ENCODE data around the gene GGT6.

GGT6 gene

GRCh38 chr17:4559139-4559791, 1.1 kb downstream of the GGT6 start:
- Histone ChIP-seq H2AFZ (ENCODE audit: low read length) (no peak overlapping the region), H3K4me1 (ENCODE audit: insufficient read depth, low read length, severe bottlenecking) (peaks cover 29% of the 10 kb centered on the region), H3K27ac (ENCODE audit: low read depth, low read length, poor library complexity, severe bottlenecking) (no peak overlapping the region), H4K20me1 (ENCODE audit: insufficient read depth, low read length) (no peaks in the 10 kb centered on the region), H3K9me2 (ENCODE audit: low read depth, low read length) (no peaks in the 10 kb centered on the region), H3F3A (ENCODE audit: insufficient read depth, low read length) (no peaks in the 10 kb centered on the region), H3K27me3 (ENCODE audit: insufficient read depth, low read length) (no peaks in the 10 kb centered on the region; the same call in 1 of the 2 replicates), H3K9me3 (ENCODE audit: low read length) (no peaks in the 10 kb centered on the region), H3K4me3 (ENCODE audit: low read depth, low read length, poor library complexity, severe bottlenecking) (no peak overlapping the region), H3K79me2 (ENCODE audit: insufficient read depth, low read length) (peaks cover 8% of the 10 kb centered on the region), H3K9ac (ENCODE audit: low read length) (no peak overlapping the region), H3K36me3 (ENCODE audit: insufficient read depth, low read length) (no peaks in the 10 kb centered on the region; the same call in 1 of the 2 replicates), H3K4me2 (ENCODE audit: low read length) (no peak overlapping the region)
- no peak for TF ChIP-seq CTCF (IDR thresholded peaks at IDR 0.05; ENCODE audit: low read length)
- no peak for TF ChIP-seq EZH2 (IDR thresholded peaks at IDR 0.05; ENCODE audit: borderline replicate concordance, low read length)

GRCh38 chr17:4558347-4558971, 1.9 kb downstream of the GGT6 start:
- TF ChIP-seq CTCF (IDR thresholded peaks at IDR 0.05; ENCODE audit: low read length) (no peak), EZH2 (IDR thresholded peaks at IDR 0.05; ENCODE audit: borderline replicate concordance, low read length) (no peak)
- H3K27ac ChIP-seq (ENCODE audit: low read depth, low read length, poor library complexity, severe bottlenecking) = no peak overlapping the region

GRCh38 chr17:4557626-4558346, 2.6 kb downstream of the GGT6 start:
- no peak overlapping the region for H3K4me3 ChIP-seq (ENCODE audit: low read depth, low read length, poor library complexity, severe bottlenecking)
- no peaks in the 10 kb centered on the region for H3K9me2 ChIP-seq (ENCODE audit: low read depth, low read length)
- peaks cover 12% of the 10 kb centered on the region for H3K36me3 ChIP-seq (ENCODE audit: insufficient read depth, low read length)
- peaks cover 40% of the 10 kb centered on the region for H3K4me1 ChIP-seq (ENCODE audit: insufficient read depth, low read length, severe bottlenecking)
- no peaks in the 10 kb centered on the region for H3K9me3 ChIP-seq (ENCODE audit: low read length)
- no peaks in the 10 kb centered on the region for H3F3A ChIP-seq (ENCODE audit: insufficient read depth, low read length)
- no peak overlapping the region for H3K4me2 ChIP-seq (ENCODE audit: low read length)
- H4K20me1 ChIP-seq (ENCODE audit: insufficient read depth, low read length) = no peaks in the 10 kb centered on the region
- peaks cover 18% of the 10 kb centered on the region for H3K79me2 ChIP-seq (ENCODE audit: insufficient read depth, low read length)
- no peaks in the 10 kb centered on the region; the same call in 1 of the 2 replicates for H3K27me3 ChIP-seq (ENCODE audit: insufficient read depth, low read length)
- TF ChIP-seq CTCF (IDR thresholded peaks at IDR 0.05; ENCODE audit: low read length) (no peak), EZH2 (IDR thresholded peaks at IDR 0.05; ENCODE audit: borderline replicate concordance, low read length) (no peak)
- no peak overlapping the region for H2AFZ ChIP-seq (ENCODE audit: low read length)
- no peak overlapping the region for H3K9ac ChIP-seq (ENCODE audit: low read length)
- H3K27ac ChIP-seq (ENCODE audit: low read depth, low read length, poor library complexity, severe bottlenecking) = no peak overlapping the region

More at GRCh38 chr17:4558347-4558971, 1.9 kb downstream of the GGT6 start:
- Histone ChIP-seq H3K36me3 (ENCODE audit: insufficient read depth, low read length) (peaks cover 5% of the 10 kb centered on the region; the same call in 1 of the 2 replicates), H3K4me2 (ENCODE audit: low read length) (no peak overlapping the region), H3K9me2 (ENCODE audit: low read depth, low read length) (no peaks in the 10 kb centered on the region), H3K9me3 (ENCODE audit: low read length) (no peaks in the 10 kb centered on the region), H3K4me1 (ENCODE audit: insufficient read depth, low read length, severe bottlenecking) (peaks cover 37% of the 10 kb centered on the region), H2AFZ (ENCODE audit: low read length) (no peak overlapping the region), H3K27me3 (ENCODE audit: insufficient read depth, low read length) (no peaks in the 10 kb centered on the region; the same call in 1 of the 2 replicates), H3F3A (ENCODE audit: insufficient read depth, low read length) (no peaks in the 10 kb centered on the region), H4K20me1 (ENCODE audit: insufficient read depth, low read length) (no peaks in the 10 kb centered on the region), H3K9ac (ENCODE audit: low read length) (no peak overlapping the region), H3K4me3 (ENCODE audit: low read depth, low read length, poor library complexity, severe bottlenecking) (no peak overlapping the region), H3K79me2 (ENCODE audit: insufficient read depth, low read length) (peaks cover 16% of the 10 kb centered on the region)

Data from OCI-LY1 (cell line).